HG02623 (cell line): ENCODE data around the gene CLEC4M.

ENCODE experiments used
- ATAC-seq: cut with Tn5 transposase; IDR thresholded peaks from one replicate; pipeline ENCODE4 v1.9.1; 2021; ENCODE audit warnings: moderate library complexity; ENCODE audit not compliant: unreplicated experiment

CLEC4M gene

GRCh38 chr19:7762719-7763293, at the start of gene CLEC4M:
Gene CLEC4M (plus strand): TSS chr19:7763243. CDS start chr19:7763267, 24 bp downstream.
- ATAC-seq, result no peak

GRCh38 chr19:7715671-7716070, 47.4 kb upstream of the CLEC4M start:
- ATAC-seq, result no peak

- ATAC-seq, result no peak
These were observed 46.3 kb upstream of the CLEC4M start for GRCh38 chr19:7716762-7717161.

- ATAC-seq, result no peak
These were observed 44.4 kb upstream of the CLEC4M start for GRCh38 chr19:7718668-7719067.

GRCh38 chr19:7720351-7720750, 42.7 kb upstream of the CLEC4M start:
- no peak for ATAC-seq

GRCh38 chr19:7722231-7722651, 40.8 kb upstream of the CLEC4M start:
- no peak for ATAC-seq

- no peak for ATAC-seq
These were observed 37.3 kb upstream of the CLEC4M start for GRCh38 chr19:7725791-7726190.

- no peak for ATAC-seq
These were observed 33.8 kb upstream of the CLEC4M start for GRCh38 chr19:7729211-7729610.

- no peak for ATAC-seq
These were observed 33.2 kb upstream of the CLEC4M start for GRCh38 chr19:7729831-7730285.

GRCh38 chr19:7730286-7731217, 32.5 kb upstream of the CLEC4M start:
- ATAC-seq, result no peak

GRCh38 chr19:7731218-7731595, 31.8 kb upstream of the CLEC4M start:
- ATAC-seq, result no peak

GRCh38 chr19:7731615-7732014, 31.4 kb upstream of the CLEC4M start:
- ATAC-seq, result no peak

- ATAC-seq, result no peak
These were observed 31.0 kb upstream of the CLEC4M start, which contains the start of gene CLEC4G for GRCh38 chr19:7732045-7732444. Gene CLEC4G (minus strand): TSS chr19:7732110. CDS start chr19:7732102, 8 bp downstream.

- ATAC-seq, result no peak
These were observed 29.7 kb upstream of the CLEC4M start for GRCh38 chr19:7733376-7733775.

- ATAC-seq, result no peak
These were observed 28.5 kb upstream of the CLEC4M start for GRCh38 chr19:7734220-7735203.

- ATAC-seq, result no peak
These were observed 26.9 kb upstream of the CLEC4M start for GRCh38 chr19:7736148-7736547.

- no peak for ATAC-seq
These were observed 25.8 kb upstream of the CLEC4M start for GRCh38 chr19:7737215-7737614.

- no peak for ATAC-seq
These were observed 25.0 kb upstream of the CLEC4M start for GRCh38 chr19:7738023-7738422.

GRCh38 chr19:7739211-7739755, 23.8 kb upstream of the CLEC4M start:
- no peak for ATAC-seq

- ATAC-seq, result no peak
These were observed 23.0 kb upstream of the CLEC4M start for GRCh38 chr19:7739801-7740681.
